Measurements from ENCODE around the gene MED13L. TPM values are rescaled to one million over a fixed set of nuclear protein-coding genes. Genes with fewer than 3 reads are reported as not detected.

MED13L gene
- total RNA-seq, 1 donor from 2014 or later: 141 TPM

GRCh38 chr12:116054280-116054679 is 223.2 kb downstream of the MED13L start:
- H3K27me3 Mint-ChIP-seq: no peaks in the 10 kb centered on the region
- TF ChIP-seq CTCF (IDR thresholded peaks at IDR 0.05; ENCODE audit: unreplicated experiment): no peak
- no peak overlapping the region for H3K4me3 Mint-ChIP-seq (ENCODE audit: low read depth)
- no peak for DNase-seq (ENCODE audit: low spot score, unreplicated experiment)
- H3K36me3 Mint-ChIP-seq (ENCODE audit: insufficient read depth): no peaks in the 10 kb centered on the region
- no peaks in the 10 kb centered on the region for H3K9me3 Mint-ChIP-seq (ENCODE audit: low read depth)
- peak overlapping the region; percentile 19 for H3K27ac Mint-ChIP-seq
- peaks cover 2% of the 10 kb centered on the region for H3K4me1 Mint-ChIP-seq (ENCODE audit: low read depth)

GRCh38 chr12:116053479-116054200 is 223.9 kb downstream of the MED13L start:
- Mint-ChIP-seq H3K4me1 (ENCODE audit: low read depth) (peaks cover 2% of the 10 kb centered on the region), H3K27me3 (no peaks in the 10 kb centered on the region), H3K4me3 (ENCODE audit: low read depth) (no peak overlapping the region), H3K9me3 (ENCODE audit: low read depth) (no peaks in the 10 kb centered on the region), H3K36me3 (ENCODE audit: insufficient read depth) (no peaks in the 10 kb centered on the region), H3K27ac (peak overlapping the region; percentile 19)
- no peak for TF ChIP-seq CTCF (IDR thresholded peaks at IDR 0.05; ENCODE audit: unreplicated experiment)
- DNase-seq (ENCODE audit: low spot score, unreplicated experiment): no peak

GRCh38 chr12:116050275-116050674 is 227.2 kb downstream of the MED13L start:
- Mint-ChIP-seq H3K4me3 (ENCODE audit: low read depth) (no peak overlapping the region), H3K9me3 (ENCODE audit: low read depth) (no peaks in the 10 kb centered on the region), H3K27me3 (no peaks in the 10 kb centered on the region), H3K36me3 (ENCODE audit: insufficient read depth) (no peaks in the 10 kb centered on the region), H3K27ac (peak overlapping the region; percentile 41), H3K4me1 (ENCODE audit: low read depth) (peaks cover 2% of the 10 kb centered on the region)
- no peak for DNase-seq (ENCODE audit: low spot score, unreplicated experiment)
- TF ChIP-seq CTCF (IDR thresholded peaks at IDR 0.05; ENCODE audit: unreplicated experiment): no peak

GRCh38 chr12:116048879-116049278 is 228.6 kb downstream of the MED13L start:
- no peak overlapping the region for H3K27ac Mint-ChIP-seq
- no peak for DNase-seq (ENCODE audit: low spot score, unreplicated experiment)
- no peaks in the 10 kb centered on the region for H3K9me3 Mint-ChIP-seq (ENCODE audit: low read depth)
- no peaks in the 10 kb centered on the region for H3K36me3 Mint-ChIP-seq (ENCODE audit: insufficient read depth)
- TF ChIP-seq CTCF (IDR thresholded peaks at IDR 0.05; ENCODE audit: unreplicated experiment): no peak
- H3K27me3 Mint-ChIP-seq: no peaks in the 10 kb centered on the region
- H3K4me3 Mint-ChIP-seq (ENCODE audit: low read depth): no peak overlapping the region
- peaks cover 10% of the 10 kb centered on the region for H3K4me1 Mint-ChIP-seq (ENCODE audit: low read depth)

- Mint-ChIP-seq H3K27me3 (no peaks in the 10 kb centered on the region), H3K4me1 (ENCODE audit: low read depth) (peaks cover 20% of the 10 kb centered on the region), H3K27ac (no peak overlapping the region), H3K4me3 (ENCODE audit: low read depth) (no peak overlapping the region), H3K36me3 (ENCODE audit: insufficient read depth) (no peaks in the 10 kb centered on the region), H3K9me3 (ENCODE audit: low read depth) (no peaks in the 10 kb centered on the region)
- no peak for DNase-seq (ENCODE audit: low spot score, unreplicated experiment)
- TF ChIP-seq CTCF (IDR thresholded peaks at IDR 0.05; ENCODE audit: unreplicated experiment): no peak
Measured at GRCh38 chr12:116046039-116046438, 231.5 kb downstream of the MED13L start.
